ENCODE results near the gene BRCA1.
"Not testable (repeated sequence)": the region's sequence is repeated elsewhere in the genome, so short reads cannot be mapped to it uniquely, and the experiment has no call there.

Gene BRCA1

DNA sequence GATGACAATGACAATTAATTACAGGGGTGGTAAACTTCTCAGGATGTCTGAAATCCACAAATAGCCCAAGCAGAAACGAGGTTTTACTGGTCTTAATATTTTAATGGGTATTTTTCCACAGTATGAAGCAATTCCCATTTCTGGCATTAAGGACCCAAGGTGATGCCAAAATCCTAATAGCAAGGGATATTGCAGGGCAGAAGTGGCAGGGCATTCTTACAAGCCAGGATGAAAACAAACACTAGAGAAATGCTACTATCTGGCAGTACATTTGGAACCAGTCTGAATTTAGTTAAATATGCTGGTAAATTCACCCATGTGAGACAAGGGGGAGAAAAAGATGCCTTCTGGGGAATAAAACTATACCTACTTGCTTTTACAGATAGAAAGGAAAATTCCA is 54.9 kb downstream of the BRCA1 start:
- in situ Hi-C loops (cut with MboI; ENCODE audit: low sequenced_read_pairs): no loop called here

DNA sequence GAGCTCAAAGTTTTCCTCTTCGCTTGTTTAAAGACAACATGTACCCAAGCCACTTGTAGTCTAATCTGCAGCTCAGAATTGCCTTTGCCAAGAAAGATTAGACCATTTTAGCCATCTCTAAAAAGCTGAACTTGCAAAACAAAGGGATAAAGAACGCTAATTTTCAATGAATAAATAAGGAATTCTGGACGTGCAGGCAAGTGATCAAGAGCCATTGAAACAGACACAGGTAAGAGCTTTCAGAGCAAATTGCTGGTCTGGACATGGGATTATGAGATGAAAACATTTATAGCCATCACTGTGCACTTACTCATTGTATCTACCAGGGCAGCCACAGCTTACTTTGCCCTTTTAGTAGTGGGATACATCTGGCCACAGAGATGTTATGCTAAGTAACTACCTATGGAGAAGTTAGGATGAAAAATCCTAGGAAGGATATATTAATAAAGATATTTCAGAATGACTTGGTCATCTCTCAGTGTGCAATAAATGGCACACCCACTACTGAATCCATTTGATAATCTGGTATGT is 55.7 kb downstream of the BRCA1 start:
- in situ Hi-C loops (cut with MboI; ENCODE audit: low sequenced_read_pairs): no loop called here

DNA sequence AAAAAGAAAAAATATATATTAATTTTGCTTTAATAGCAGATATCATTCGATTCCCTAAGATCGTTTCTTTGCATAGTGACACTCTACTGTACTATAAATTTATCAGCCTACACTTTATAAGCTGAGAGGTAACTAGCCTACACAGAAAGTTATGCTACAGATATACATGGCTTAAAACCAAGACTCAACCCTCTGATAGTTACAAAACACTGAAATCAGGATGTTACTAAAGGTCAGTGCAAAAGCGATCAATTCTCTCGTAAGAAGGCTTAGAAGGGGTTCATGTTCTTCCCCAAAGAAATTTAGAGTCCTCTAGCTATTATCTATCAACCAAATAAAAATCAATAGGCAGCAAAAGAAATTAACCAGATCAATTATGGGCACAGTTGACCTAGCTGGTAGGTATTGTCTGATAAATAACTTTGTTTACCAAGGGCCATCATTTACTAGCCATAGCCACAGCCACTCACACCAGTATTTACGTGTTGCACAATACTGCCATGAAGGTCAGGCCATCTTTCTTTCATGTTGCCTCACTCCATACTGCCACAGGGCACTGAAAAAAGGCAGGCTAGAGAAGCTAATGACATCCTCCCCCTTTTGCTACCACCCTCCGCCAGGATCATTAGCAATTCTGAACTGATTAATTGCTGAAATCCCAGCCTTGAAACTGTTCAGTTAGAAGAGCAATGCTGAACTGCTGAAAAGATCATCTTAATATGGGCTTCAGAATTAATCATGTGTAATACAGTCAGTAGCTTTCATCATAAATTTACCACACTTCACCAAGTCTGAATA is 56.4 kb downstream of the BRCA1 start:
- in situ Hi-C loops (cut with MboI; ENCODE audit: low sequenced_read_pairs): no loop called here

DNA sequence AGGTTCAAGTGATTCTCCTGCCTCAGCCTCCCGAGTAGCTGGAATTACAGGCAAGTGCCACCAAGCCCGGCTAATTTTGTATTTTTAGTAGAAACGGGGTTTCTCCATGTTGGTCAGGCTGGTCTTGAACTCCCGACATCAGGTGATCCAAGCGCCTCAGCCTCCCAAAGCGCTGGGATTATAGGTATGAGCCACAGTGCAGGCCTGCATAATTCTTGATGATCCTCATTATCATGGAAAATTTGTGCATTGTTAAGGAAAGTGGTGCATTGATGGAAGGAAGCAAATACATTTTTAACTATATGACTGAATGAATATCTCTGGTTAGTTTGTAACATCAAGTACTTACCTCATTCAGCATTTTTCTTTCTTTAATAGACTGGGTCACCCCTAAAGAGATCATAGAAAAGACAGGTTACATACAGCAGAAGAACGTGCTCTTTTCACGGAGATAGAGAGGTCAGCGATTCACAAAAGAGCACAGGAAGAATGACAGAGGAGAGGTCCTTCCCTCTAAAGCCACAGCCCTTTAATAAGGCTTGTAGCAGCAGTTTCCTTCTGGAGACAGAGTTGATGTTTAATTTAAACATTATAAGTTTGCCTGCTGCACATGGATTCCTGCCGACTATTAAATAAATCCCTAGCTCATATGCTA is 62.1 kb downstream of the BRCA1 start:
- in situ Hi-C loops (cut with MboI; ENCODE audit: low sequenced_read_pairs): no loop called here

DNA sequence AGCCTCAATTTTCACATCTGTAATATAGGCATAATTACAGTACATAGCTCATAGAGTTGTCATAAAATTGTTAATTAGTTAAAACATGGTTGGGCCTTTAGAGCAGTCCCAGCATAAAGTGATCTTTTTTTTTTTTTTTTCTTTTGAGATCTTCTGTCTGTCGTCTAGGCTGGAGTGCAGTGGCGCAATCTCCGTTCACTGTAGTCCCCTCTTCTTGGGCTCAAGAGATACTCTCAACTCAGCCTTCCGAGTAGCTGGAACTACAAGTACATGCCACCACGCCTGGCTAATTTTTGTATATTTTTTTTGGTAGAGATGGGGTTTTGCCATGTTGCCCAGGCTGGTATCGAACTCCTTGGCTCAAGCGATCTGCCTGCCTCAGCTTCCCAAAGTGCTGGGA is 69.1 kb downstream of the BRCA1 start:
- in situ Hi-C loops (cut with MboI; ENCODE audit: low sequenced_read_pairs): no loop called here

DNA sequence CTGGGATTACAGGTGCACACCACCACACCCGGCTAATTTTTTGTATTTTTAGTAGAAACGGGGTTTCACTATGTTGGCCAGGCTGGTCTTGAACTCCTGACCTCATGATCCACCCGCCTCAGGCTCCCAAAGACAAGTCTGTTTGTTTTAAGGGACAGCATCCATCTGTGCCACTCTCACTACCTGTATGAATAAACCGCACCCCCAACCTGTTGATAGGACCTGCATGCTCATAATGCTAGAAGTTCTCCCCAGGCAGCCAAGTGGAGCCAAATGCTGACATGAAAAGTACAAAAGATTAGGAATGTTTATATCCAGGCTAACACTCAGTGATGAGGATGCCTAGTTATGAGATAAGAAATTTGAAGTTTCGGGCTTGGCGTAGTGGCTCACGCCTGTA is 72.2 kb downstream of the BRCA1 start:
- in situ Hi-C loops (cut with MboI; ENCODE audit: low sequenced_read_pairs): not testable (repeated sequence)

GRCh38 chr17:43051969-43052368 is 73.2 kb downstream of the BRCA1 start:
- in situ Hi-C loops (cut with MboI; ENCODE audit: low sequenced_read_pairs): no loop called here

DNA sequence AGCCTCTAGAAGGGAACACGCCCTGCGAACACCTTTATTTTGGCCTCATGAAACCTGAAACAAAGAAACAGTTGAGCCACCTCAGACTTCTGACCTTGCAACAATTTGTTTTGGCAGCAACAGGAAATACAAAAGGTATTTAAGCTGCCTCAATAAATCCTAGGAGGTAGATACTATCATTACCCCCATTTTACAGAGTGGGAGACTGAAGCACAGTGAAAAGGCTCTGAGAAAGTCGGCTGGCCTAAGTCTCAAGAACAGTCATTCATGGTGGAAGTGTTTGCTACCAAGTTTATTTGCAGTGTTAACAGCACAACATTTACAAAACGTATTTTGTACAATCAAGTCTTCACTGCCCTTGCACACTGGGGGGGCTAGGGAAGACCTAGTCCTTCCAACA is 81.1 kb downstream of the BRCA1 start:
- in situ Hi-C loops (cut with MboI; ENCODE audit: low sequenced_read_pairs): no loop called here

DNA sequence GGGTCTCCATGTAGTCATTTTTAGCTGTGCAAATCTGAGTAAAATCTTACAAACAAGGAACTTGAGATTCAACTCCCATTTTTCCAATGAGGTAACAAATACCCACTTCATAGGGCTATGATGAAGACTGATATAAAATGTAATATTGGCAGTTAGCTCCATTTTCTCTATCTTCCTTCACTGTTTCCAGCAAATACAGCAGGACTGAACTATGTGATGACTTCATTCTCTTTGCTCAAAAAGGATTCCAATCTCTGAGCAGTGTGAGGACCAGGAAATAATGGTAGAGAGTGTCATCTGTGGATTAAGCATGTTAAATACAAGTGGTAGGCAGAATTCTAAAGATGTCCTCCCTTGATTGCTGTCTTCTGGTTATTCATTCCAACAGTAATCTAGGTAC is 81.9 kb downstream of the BRCA1 start:
- in situ Hi-C loops (cut with MboI; ENCODE audit: low sequenced_read_pairs): no loop called here

GRCh38 chr17:43042025-43042628 is 83.0 kb downstream of the BRCA1 start:
- in situ Hi-C loops (cut with MboI; ENCODE audit: low sequenced_read_pairs): no loop called here

DNA sequence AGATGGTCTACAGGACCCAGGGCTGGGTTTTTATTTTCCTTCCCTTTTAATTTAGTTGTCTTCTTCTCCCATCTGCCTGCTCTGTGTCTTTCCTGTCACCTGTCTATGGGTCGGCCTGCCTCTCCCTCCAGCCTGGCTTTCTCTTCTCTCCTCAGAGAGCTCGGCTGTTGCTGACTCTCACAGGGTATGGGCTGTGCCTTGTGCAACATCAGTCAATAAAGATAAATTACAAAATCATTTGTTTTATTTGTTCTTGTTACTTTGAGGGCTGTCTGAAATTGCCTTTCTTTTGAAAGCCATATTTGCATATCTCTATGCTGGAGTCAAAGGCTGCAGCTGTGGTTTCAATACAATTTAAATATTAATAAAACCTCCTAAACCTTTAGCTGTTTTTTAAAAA is 84.5 kb downstream of the BRCA1 start:
- in situ Hi-C loops (cut with MboI; ENCODE audit: low sequenced_read_pairs): no loop called here

- in situ Hi-C loops (cut with MboI; ENCODE audit: low sequenced_read_pairs): no loop called here
Observed at GRCh38 chr17:43039646-43040045, 85.5 kb downstream of the BRCA1 start.

- in situ Hi-C loops (cut with MboI; ENCODE audit: low sequenced_read_pairs): no loop called here
Observed at GRCh38 chr17:43034894-43035293, 90.3 kb downstream of the BRCA1 start.

GRCh38 chr17:43033948-43034881 is 90.9 kb downstream of the BRCA1 start:
- in situ Hi-C loops (cut with MboI; ENCODE audit: low sequenced_read_pairs): no loop called here

DNA sequence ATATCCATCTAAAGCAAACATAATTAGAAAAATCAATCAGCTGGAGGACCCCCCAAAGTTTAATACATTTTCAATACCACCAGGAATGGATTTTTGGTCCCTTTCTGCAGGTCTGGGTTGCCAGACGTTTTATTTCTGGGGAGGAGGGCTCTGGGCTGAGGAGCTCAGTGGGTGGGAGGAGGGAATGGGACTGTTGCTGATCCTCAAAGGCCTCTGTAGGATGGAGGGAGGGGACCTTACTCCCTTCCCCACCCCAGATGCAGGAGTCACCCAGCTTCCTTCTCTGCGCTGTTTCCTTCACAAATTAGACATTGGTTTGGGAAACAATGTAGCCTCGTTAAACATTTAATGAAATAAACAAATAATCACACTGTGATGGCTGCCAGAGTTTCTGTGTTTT is 93.5 kb downstream of the BRCA1 start:
- in situ Hi-C loops (cut with MboI; ENCODE audit: low sequenced_read_pairs): no loop called here

DNA sequence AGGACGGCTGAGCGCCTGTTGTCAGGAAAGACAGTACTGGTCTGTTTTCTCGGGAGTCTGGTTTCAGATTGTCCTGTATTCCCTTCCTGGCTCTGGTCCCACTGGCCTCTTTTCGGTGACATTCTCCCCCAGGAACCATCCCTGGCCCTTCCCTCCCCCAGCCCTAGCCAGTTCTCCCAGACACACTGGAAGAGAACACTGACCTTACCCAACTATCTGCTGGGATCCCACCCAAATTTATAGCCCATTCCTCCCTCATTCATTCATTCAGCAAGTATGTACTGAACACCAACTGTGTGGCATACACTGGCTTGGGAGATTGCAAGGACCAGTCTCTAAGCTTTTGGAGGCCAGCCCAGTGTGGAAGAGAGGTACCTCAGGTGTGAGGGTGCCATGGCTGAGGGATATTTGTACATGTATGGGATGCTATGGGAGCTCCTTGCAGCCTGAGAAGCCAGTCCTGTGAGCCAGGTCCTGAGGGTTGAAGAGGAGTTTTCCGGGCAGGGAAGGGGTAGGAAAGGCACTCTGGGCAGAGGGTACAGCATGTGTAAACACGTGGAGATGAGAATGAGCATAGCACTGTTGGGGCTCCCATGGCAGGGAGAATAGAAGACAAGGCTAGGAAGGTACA is 94.9 kb downstream of the BRCA1 start:
- in situ Hi-C loops (cut with MboI; ENCODE audit: low sequenced_read_pairs): no loop called here

DNA sequence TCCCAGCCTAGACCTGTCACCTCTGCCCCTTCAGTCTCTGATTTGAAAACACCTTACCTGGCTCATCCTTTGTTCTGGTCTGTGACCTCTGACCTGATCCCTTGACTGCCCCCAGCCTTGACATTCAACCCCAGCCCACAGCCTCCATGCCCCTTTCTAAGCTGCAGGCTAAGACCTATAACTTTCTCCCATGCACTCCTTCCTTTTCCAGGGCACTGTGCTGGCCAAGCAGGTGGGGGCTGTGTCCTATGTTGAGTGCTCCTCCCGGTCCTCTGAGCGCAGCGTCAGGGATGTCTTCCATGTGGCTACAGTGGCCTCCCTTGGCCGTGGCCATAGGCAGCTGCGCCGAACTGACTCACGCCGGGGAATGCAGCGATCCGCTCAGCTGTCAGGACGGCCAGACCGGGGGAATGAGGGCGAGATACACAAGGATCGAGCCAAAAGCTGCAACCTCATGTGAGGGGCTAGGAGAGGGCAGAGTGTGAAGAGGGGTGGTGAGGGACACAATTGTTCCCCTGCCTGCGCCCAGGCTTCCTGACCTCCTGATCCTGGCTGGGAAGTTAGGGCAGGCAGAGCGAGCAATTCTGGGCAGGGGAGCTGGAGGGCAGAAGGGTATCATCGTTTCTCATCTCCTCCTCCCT is 96.8 kb downstream of the BRCA1 start:
- in situ Hi-C loops (cut with MboI; ENCODE audit: low sequenced_read_pairs): no loop called here

DNA sequence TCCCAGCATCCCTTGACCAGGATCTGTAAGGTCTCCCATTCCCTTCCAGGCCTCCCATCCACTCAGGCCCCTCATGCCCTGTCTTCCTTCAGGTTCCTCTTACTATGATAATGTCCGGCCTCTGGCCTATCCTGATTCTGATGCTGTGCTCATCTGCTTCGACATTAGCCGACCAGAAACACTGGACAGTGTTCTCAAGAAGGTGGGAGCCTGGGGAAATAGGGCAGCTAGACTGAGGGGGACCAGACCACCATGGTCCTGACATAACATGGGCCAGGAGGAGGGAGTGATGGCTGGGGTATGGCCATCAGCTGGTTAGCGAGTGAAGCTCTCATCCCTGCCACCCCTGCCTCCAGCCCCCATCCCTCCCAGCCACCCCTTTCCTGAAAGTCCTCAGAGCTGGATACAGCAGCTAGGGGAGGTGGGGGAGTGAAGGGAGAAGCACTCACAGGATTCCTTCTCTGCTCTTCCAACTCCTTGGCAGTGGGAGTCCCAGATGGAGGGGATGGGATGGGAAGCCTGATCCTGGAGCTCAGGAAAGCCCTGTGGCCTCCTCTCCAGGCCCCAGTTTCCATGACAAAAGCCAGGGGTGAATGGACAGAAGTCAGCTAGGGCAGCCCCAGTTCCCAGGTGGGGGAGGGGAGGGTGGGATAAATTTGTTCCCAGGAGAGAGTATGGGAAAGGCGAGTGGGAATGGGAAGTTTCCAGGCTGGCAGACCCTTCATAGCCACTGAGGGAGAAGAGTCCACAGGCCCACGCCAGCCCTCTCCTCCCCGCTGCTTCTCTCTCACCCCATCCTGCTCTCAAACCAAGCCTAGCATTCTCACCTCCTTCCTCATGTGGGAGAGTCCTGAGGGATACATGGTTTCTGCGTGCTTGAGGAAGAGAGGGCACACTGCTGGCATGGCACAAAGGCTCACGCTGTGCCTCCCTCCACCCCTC is 97.8 kb downstream of the BRCA1 start:
- in situ Hi-C loops (cut with MboI; ENCODE audit: low sequenced_read_pairs): no loop called here

GRCh38 chr17:43026595-43026994 is 98.6 kb downstream of the BRCA1 start:
- in situ Hi-C loops (cut with MboI; ENCODE audit: low sequenced_read_pairs): no loop called here
